Measurements from ENCODE around the gene FBLN1. TPM values are rescaled to one million over a fixed set of nuclear protein-coding genes. Genes with fewer than 3 reads are reported as not detected.

FBLN1 gene
- total and polyA plus RNA-seq, 9 of the 15 experiments (the other 6 are each of a cell fraction or from before 2014, with no cell fraction given) = 0.66 TPM; not detected in 8

DNA sequence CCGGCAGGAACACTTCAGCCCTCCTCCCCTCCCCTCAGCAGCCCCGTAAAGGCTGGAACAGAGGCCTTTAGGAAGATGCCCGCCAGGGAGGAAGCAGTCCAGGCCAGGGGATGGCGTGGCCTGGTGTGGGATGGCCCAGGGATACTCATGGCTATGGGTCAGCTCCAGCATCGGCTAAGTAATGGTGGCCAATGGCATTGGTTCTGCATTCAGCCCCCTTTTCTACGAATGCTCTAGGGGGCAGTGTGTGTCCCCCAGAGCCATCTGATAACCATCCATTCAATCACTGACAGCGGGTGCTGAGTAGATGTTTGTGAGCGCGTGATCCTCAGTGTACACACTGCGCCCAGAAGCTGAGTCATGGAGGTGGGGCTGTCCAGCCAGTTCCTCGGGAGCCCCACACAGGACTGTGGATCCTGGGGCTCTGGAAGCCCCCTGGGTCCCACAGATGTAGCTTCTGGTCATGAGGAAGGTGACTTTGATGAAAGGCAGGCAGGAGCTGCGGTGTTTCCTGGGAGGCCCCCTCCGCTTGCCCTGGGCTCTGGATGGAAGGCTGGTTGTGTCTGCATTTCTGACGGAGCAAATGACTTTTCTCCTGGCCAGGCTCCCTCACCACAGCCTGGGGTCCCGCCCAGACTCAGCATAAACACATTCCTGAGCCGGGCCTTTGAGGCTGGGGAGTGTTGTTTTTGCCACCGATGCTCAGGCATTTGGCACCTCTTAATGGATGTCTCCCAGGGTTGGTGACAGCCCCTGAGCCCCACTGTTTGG lies 46.5 kb downstream of the FBLN1 start (continued):
- TF ChIP-seq ZNF707 (CRISPR knock-in tag; conservative IDR thresholded peaks at IDR 0.05) (no peak), POU5F1 (IDR thresholded peaks at IDR 0.05; ENCODE audit: borderline replicate concordance, low read depth, low read length, partially characterized antibody) (no peak), SETDB1 (IDR thresholded peaks at IDR 0.05; ENCODE audit: low read length) (no peak), CTBP1 (IDR thresholded peaks at IDR 0.05; ENCODE audit: borderline replicate concordance) (peak; percentile 67; the same call in 1 of the 2 replicates), ZNF133 (CRISPR knock-in tag; IDR thresholded peaks at IDR 0.05) (no peak), ZNF431 (CRISPR knock-in tag; IDR thresholded peaks at IDR 0.05) (no peak), NFATC3 (IDR thresholded peaks at IDR 0.05) (no peak), ZNF232 (CRISPR knock-in tag; IDR thresholded peaks at IDR 0.05) (no peak), DIDO1 (tag; IDR thresholded peaks at IDR 0.05; ENCODE audit: low read depth) (no peak), JUN (IDR thresholded peaks at IDR 0.05; ENCODE audit: borderline replicate concordance, low read depth, low read length) (peak; percentile 28; the same call in 1 of the 2 replicates), JUN (CRISPR knock-in tag; IDR thresholded peaks at IDR 0.05; ENCODE audit: borderline replicate concordance) (no peak)
- TF ChIP-seq, protein P1, sequence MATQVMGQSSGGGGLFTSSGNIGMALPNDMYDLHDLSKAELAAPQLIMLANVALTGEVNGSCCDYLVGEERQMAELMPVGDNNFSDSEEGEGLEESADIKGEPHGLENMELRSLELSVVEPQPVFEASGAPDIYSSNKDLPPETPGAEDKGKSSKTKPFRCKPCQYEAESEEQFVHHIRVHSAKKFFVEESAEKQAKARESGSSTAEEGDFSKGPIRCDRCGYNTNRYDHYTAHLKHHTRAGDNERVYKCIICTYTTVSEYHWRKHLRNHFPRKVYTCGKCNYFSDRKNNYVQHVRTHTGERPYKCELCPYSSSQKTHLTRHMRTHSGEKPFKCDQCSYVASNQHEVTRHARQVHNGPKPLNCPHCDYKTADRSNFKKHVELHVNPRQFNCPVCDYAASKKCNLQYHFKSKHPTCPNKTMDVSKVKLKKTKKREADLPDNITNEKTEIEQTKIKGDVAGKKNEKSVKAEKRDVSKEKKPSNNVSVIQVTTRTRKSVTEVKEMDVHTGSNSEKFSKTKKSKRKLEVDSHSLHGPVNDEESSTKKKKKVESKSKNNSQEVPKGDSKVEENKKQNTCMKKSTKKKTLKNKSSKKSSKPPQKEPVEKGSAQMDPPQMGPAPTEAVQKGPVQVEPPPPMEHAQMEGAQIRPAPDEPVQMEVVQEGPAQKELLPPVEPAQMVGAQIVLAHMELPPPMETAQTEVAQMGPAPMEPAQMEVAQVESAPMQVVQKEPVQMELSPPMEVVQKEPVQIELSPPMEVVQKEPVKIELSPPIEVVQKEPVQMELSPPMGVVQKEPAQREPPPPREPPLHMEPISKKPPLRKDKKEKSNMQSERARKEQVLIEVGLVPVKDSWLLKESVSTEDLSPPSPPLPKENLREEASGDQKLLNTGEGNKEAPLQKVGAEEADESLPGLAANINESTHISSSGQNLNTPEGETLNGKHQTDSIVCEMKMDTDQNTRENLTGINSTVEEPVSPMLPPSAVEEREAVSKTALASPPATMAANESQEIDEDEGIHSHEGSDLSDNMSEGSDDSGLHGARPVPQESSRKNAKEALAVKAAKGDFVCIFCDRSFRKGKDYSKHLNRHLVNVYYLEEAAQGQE (IDR thresholded peaks at IDR 0.05; ENCODE audit: borderline replicate concordance) = 0 out of 2 replicates have a peak, but pooled peaks have one; percentile 7
- TF ChIP-seq, protein P1 (CRISPR knock-in tag; IDR thresholded peaks at IDR 0.05; ENCODE audit: low read depth) = no peak
- TF ChIP-seq, protein P2, sequence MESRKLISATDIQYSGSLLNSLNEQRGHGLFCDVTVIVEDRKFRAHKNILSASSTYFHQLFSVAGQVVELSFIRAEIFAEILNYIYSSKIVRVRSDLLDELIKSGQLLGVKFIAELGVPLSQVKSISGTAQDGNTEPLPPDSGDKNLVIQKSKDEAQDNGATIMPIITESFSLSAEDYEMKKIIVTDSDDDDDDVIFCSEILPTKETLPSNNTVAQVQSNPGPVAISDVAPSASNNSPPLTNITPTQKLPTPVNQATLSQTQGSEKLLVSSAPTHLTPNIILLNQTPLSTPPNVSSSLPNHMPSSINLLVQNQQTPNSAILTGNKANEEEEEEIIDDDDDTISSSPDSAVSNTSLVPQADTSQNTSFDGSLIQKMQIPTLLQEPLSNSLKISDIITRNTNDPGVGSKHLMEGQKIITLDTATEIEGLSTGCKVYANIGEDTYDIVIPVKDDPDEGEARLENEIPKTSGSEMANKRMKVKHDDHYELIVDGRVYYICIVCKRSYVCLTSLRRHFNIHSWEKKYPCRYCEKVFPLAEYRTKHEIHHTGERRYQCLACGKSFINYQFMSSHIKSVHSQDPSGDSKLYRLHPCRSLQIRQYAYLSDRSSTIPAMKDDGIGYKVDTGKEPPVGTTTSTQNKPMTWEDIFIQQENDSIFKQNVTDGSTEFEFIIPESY (CRISPR knock-in tag; IDR thresholded peaks at IDR 0.05) = no peak

All from K562 (cell line).